GM23248 (cell line): ENCODE data around the gene CRLF3. TPM values are rescaled to one million over a fixed set of nuclear protein-coding genes. Genes with fewer than 3 reads are reported as not detected.
A peak's percentile ranks its signal among the peaks of the same experiment; 100 is the strongest.
"Not testable (repeated sequence)": the region's sequence is repeated elsewhere in the genome, so short reads cannot be mapped to it uniquely, and the experiment has no call there.

ENCODE experiments used
- DNase-seq: peaks from one replicate; pipeline ENCODE4 v3.0.0-alpha.2; 2015
- H2AFZ ChIP-seq: fragments of 200-600 bp; sonication (generic); 2 replicates; pipeline ENCODE4 v1.6.1; 2016; ENCODE audit warnings: antibody characterized with exemption
- H3F3A ChIP-seq: fragments of 200-600 bp; sonication (generic); 2 replicates; pipeline ENCODE4 v1.6.1; 2016; ENCODE audit warnings: mild to moderate bottlenecking, antibody characterized with exemption, mixed run types; ENCODE audit not compliant: insufficient read depth
- H3K27ac ChIP-seq: fragments of 200-600 bp; sonication (generic); 2 replicates; pipeline ENCODE4 v1.5.1; 2016; ENCODE audit warnings: mild to moderate bottlenecking
- H3K27me3 ChIP-seq: fragments of 200-600 bp; sonication (generic); replicated peaks from 2 replicates; pipeline ENCODE4 v1.6.1; 2016; ENCODE audit warnings: mild to moderate bottlenecking; ENCODE audit not compliant: insufficient read depth
- H3K36me3 ChIP-seq: fragments of 200-600 bp; sonication (generic); 2 replicates; pipeline ENCODE4 v1.6.1; 2016; ENCODE audit warnings: low read depth, mild to moderate bottlenecking
- H3K4me1 ChIP-seq: fragments of 200-600 bp; sonication (generic); 2 replicates; pipeline ENCODE4 v1.6.1; 2016; ENCODE audit warnings: mild to moderate bottlenecking; ENCODE audit not compliant: insufficient read depth
- H3K4me2 ChIP-seq: fragments of 200-600 bp; sonication (generic); one replicate; pipeline ENCODE4 v1.6.1; 2016; ENCODE audit warnings: mild to moderate bottlenecking; ENCODE audit not compliant: unreplicated experiment
- H3K4me3 ChIP-seq: fragments of 200-600 bp; sonication (generic); 2 replicates; pipeline ENCODE4 v1.5.1; 2016; ENCODE audit warnings: mild to moderate bottlenecking
- H3K79me2 ChIP-seq: fragments of 200-600 bp; sonication (generic); 2 replicates; pipeline ENCODE4 v1.6.1; 2016; ENCODE audit warnings: mild to moderate bottlenecking; ENCODE audit not compliant: insufficient read depth
- H3K9ac ChIP-seq: fragments of 200-600 bp; sonication (generic); 2 replicates; pipeline ENCODE4 v1.6.1; 2016; ENCODE audit warnings: mild to moderate bottlenecking
- H3K9me2 ChIP-seq: fragments of 200-600 bp; sonication (generic); 2 replicates; pipeline ENCODE4 v1.6.1; 2016; ENCODE audit warnings: mixed run types, mild to moderate bottlenecking, moderate library complexity; ENCODE audit not compliant: insufficient read depth
- H3K9me3 ChIP-seq: fragments of 200-600 bp; sonication (generic); one replicate; pipeline ENCODE4 v1.6.1; 2017; ENCODE audit warnings: low read depth
- H4K20me1 ChIP-seq: fragments of 200-600 bp; sonication (generic); 2 replicates; pipeline ENCODE4 v1.6.0; 2016; ENCODE audit not compliant: insufficient read depth
- WGBS, 2 experiments: methylation state at CpG; one replicate each; pipeline ENCODE4 v1.1.6; 2015 to 2017; ENCODE audit warnings: low lambda C conversion rate in 2 of 2, low coverage in 1 of 2; ENCODE audit errors: missing lambda C conversion rate in 2 of 2; 5-methylcytosine and 5-hydroxymethylcytosine counted together
- in situ Hi-C: fragments of 300-500 bp; cut with MboI; formaldehyde crosslinking; loops from 2 replicates; pipeline ENCODE4 v1.15.0; 2020
- polyA plus RNA-seq: library from polyadenylated mRNA; unstranded; fragments of >200 nt; fragmentation: Nextera tagmentation; extraction: Ambion mirVana; gene quantifications from 2 replicates; pipeline ENCODE4 v1.2.1, GENCODE V29; 2016
- small RNA-seq: library from RNA; depleted of rRNA; stranded (forward); fragments of <200 nt; gene quantifications from one replicate; pipeline ENCODE3, GENCODE V24; 2014; ENCODE audit warnings: low read depth, low replicate concordance
- total RNA-seq: library from RNA; depleted of rRNA; stranded (reverse); fragments of >200 nt; shearing (Covaris generic); gene quantifications from 2 replicates; pipeline ENCODE4 v1.2.3, GENCODE V29; 2014; rRNA removed

The CRLF3 gene
- total and polyA plus RNA-seq, 2 experiments from 2014 or later: 13.2 to 14.4 TPM

GRCh38 chr17:30735644-30736043, 88.8 kb downstream of the CRLF3 start:
- Histone ChIP-seq H3K4me1 (peaks cover 11% of the 10 kb centered on the region), H3K79me2 (peaks cover 87% of the 10 kb centered on the region)
- H3K9me3 ChIP-seq, H4K20me1 ChIP-seq, H3K9me2 ChIP-seq, DNase-seq, H3K4me2 ChIP-seq, H3K36me3 ChIP-seq, H3K27ac ChIP-seq, in situ Hi-C loops, H3K27me3 ChIP-seq, H3F3A ChIP-seq, H3K4me3 ChIP-seq, H3K9ac ChIP-seq, H2AFZ ChIP-seq: not testable (repeated sequence)
- 78 to 83% methylated on average over 5 of the region's 5 CpGs for WGBS, 2 experiments

- H3K27me3 ChIP-seq, H3K9me2 ChIP-seq, H3F3A ChIP-seq, in situ Hi-C loops, H3K4me3 ChIP-seq, H3K36me3 ChIP-seq, H4K20me1 ChIP-seq, H3K4me2 ChIP-seq, H3K9me3 ChIP-seq, H3K27ac ChIP-seq, H3K9ac ChIP-seq, H2AFZ ChIP-seq, DNase-seq: not testable (repeated sequence)
- Histone ChIP-seq H3K79me2 (peaks cover 87% of the 10 kb centered on the region), H3K4me1 (peaks cover 11% of the 10 kb centered on the region)
- WGBS, 2 experiments: 93 to 96% methylated on average over 9 of the region's 9 CpGs
Observed at GRCh38 chr17:30735206-30735605, 89.3 kb downstream of the CRLF3 start.

GRCh38 chr17:30734153-30734552, 90.3 kb downstream of the CRLF3 start:
- WGBS, 2 experiments: 94 to 95% methylated on average over 14 of the region's 14 CpGs
- H3K4me3 ChIP-seq, H4K20me1 ChIP-seq, H3K27me3 ChIP-seq, DNase-seq, H3K9me2 ChIP-seq, H3K36me3 ChIP-seq, H3K9me3 ChIP-seq, in situ Hi-C loops, H3K27ac ChIP-seq, H3K9ac ChIP-seq, H2AFZ ChIP-seq, H3F3A ChIP-seq: not testable (repeated sequence)
- peaks cover 11% of the 10 kb centered on the region for H3K4me1 ChIP-seq
- H3K79me2 ChIP-seq: peaks cover 87% of the 10 kb centered on the region
- peak overlapping the region; percentile 20 for H3K4me2 ChIP-seq

Small RNAs within 50 kb of the gene (small RNA-seq; reads per million reads assigned to genes)
- not detected for gene RNU6-298P

Other genes with a start within 250 kb of the CRLF3 start
- gene ATAD5, start 7.3 kb upstream of the CRLF3 start, total RNA-seq: 0.89 and 1.1 TPM in 2 replicates
- 1.4 and 1.8 TPM in 2 replicates for gene ATAD5, start 7.3 kb upstream of the CRLF3 start, polyA plus RNA-seq
- gene TEFM, start 81.5 kb upstream of the CRLF3 start, total RNA-seq: 7.6 and 8.1 TPM in 2 replicates
- 21.4 and 24.7 TPM in 2 replicates for gene TEFM, start 81.5 kb upstream of the CRLF3 start, polyA plus RNA-seq
- not detected in 2 replicates for gene ADAP2, start 97.3 kb upstream of the CRLF3 start, total RNA-seq
- gene ADAP2, start 97.3 kb upstream of the CRLF3 start, polyA plus RNA-seq: 0.34 TPM in 1 of 2 replicates, not detected in the other
- 16.7 and 21.2 TPM in 2 replicates for gene RNF135, start 146.3 kb upstream of the CRLF3 start, total RNA-seq
- 20.0 and 20.5 TPM in 2 replicates for gene RNF135, start 146.3 kb upstream of the CRLF3 start, polyA plus RNA-seq